Activated naive CD8-positive, alpha-beta T cell treated with anti-CD3 and anti-CD28 coated beads, Interleukin-2, amount 50 U/mL, for 16 hours (primary cell): ENCODE results near the gene PSG1.
"Not testable (repeated sequence)": the region's sequence is repeated elsewhere in the genome, so short reads cannot be mapped to it uniquely, and the experiment has no call there.

Source experiments
- DNase-seq: peaks from one replicate; pipeline ENCODE4 v3.0.0-alpha.2; 2020; ENCODE audit warnings: low read depth, low spot score

The PSG1 gene

DNA sequence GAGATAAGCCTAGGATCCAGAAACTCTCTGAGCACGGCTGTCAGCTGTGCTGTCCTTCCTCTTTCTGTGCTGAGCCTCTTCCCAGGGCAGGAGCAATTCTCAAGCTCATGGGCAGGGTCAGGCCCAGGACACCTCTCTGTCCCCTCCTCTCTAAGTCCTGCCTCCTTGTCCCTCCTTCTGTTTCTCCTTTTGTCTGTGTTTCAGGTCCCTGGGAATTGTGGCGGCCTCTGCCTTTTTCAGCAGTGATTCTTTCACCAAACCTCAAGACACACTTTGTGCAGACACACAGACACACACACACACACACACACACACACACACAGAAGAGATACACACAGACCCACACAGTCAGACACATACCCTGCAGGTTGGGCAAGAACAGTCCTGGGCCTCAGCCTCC, at the start of gene PSG1:
Gene PSG1, minus strand, starts transcription at position 101 of the 400 bp plus-strand sequence. CDS start 132 bp downstream, outside the sequence.
- DNase-seq, result no peak

DNA sequence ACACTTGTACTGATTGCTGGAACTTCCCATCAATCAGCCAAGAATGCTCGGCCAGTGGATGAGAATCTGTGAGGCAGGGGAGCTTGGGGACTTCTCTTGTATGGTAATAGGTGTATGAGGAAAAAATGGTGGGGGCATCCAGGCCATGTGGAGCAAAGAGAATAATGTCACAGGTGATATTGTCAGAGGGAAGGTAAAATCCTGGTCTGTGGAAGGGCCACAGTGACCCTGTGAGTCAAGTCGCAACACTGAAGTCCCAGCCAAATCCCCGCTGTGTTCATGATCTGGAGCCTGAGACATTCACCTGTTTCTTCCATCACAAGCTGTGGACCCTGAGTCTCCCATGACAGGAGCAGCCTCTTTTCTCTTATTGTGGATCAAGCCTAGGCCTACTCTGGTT, 49.4 kb upstream of the PSG1 start:
- no peak for DNase-seq

DNA sequence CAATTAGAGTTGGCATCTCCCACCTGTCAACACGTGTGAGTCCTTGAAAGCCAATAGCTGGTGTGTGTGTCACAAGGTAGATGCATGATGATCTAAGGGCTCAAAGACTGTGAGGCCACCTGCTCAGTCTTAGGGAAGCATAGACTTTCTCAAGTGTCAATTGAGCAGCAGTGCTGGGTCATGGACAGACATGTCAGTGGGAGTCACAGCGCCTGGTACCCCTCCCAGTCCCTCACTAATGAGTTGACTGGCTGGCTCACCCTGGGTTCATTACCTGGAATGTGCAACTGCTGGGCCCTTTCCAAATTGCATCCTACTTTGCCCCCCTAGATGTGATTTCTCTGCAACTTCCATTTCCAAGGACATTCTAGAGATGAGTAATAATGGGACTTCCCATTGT, 47.3 kb upstream of the PSG1 start:
- no peak for DNase-seq

DNA sequence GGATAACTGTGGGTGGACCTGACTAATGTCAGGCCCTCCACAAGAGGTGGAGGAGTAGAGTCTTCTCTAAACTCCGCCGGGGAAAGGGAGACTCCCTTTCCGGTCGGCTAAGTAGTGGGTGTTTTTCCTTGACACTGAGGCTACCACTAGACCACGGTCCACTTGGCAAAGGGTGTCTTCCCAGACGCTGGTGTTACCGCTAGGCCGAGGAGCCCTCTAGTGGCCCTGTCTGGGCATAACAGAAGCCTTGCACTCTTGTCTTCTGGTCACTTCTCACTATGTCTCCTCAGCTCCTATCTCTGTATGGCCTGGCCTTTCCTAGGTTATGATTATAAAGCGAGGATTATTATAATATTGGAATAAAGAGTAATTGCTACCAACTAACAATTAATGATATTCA, 43.6 kb upstream of the PSG1 start:
- DNase-seq, result not testable (repeated sequence)

DNA sequence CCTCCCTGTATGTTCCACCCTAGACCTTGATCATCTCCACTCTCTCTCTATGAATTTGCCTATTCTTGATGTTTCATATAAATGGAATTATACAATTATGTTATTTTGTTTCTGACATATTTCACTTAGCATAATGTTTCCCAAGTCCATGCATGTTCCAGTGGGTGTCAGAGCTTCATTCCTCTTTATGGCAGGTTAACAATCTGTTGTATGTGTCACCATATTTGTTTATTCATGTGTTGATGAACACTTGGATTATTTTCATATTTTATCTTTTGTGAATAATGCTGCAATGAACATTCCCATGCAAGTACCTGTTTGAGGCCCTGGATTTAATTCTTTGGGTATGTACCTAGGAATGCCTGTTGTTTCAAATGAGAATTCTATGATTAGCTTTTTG, 41.5 kb upstream of the PSG1 start:
- DNase-seq, result not testable (repeated sequence)

DNA sequence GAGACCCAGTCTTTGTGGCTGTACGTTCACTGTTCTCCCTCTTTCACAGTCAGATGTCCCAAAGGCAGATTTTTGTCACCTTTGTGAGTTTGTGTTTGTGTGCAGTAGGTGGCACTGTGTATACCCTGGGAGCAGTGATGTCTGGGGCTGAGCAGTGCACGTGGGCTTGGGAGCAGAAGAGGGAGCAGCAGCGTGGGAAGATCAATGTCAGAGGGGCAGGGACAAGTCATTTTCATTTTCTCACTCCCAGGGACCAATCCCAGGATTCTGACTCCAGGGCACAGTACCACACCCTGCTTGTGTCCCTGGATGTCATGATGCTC, 40.2 kb upstream of the PSG1 start:
- no peak for DNase-seq

DNA sequence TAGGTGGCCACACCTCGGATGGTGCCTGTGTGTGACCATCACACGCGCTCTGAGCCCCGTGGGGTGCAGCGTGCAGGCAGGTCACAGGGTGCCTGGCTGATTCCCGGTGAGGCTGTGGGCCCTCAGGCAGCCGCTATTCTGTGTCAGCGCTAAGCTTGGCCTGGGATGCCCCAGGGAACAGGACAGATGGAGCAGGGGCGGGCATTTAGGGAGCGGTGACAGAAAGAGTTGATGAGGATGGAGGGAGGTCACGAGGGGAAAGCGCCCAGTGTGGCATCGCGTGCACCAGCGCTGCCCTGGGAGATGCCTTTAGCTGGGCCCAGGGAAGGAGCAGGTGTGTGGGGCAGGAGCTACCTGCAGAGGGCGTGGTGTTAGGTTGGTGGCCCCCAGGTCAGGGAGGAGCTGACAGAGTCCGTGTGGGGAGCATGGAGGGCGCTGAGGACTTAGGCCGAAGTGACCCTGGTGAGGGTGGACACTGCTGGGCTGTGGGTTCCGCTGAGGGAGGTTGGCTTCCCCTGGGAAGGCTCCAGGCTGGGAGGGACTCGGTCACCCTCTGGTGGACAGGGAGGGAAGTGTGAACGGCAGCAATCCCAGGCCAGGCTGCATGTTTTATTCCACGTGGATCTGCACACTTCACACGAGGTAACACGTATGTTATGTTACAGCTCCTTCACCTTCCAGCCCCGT, 39.7 kb upstream of the PSG1 start:
- not testable (repeated sequence) for DNase-seq

DNA sequence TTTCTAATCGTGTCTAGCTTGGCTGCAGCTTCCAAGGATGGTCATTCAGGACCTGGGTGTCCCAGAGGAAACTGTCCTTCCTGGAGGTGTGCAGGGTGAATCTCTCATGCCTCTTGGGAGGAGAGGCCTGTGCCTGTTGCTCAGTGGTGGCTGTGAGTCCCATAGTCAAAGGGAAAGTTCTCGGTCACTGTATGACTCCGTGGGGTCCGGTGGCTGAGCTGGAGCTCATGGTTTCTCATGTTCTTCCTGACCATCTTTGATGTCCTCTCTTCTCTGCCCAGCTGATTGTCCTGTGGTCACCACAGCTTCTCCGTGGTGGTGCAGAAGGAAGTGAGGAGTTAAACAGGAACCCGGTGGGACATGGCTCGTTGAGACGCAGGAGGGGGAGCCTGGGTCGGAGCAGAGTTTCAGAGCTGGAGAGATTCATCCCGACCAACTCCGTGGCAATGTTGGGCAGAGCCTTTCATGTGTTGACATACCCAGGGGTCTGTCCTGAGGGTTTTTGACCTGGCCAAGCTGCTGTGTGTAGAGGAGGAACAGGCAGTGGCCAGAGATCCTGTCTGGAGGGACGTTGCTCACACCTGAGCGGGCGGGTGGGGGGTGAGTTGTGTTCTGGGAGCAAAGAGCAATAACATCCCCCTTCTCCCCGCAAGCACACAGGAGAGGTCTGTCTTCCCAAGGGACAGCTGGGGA, 39.0 kb upstream of the PSG1 start:
- not testable (repeated sequence) for DNase-seq

DNA sequence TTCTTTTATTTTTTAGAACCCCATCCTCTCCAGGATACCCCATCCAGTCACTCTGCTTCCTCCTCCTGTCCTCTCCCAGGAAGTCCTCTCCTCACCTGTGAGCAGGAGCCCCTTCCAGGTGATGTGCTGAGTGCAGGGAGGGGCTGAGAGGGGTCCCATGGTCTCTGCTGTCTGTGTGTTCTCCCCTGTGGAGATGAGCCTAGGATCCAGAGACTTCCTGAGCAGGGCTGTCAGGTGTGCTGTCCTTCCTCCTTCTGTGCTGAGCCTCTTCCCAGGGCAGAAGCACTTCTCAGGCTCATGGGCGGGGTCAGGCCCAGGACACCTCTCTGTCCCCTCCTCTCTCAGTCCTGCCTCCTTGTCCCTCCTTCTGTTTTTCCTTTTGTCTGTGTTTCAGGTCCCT, 38.1 kb upstream of the PSG1 start, which contains the start of gene PSG6:
Gene PSG6, minus strand, starts transcription at position 261 of the 400 bp plus-strand sequence. Its CDS starts 102 bp downstream, at position 159.
- DNase-seq, result not testable (repeated sequence)

DNA sequence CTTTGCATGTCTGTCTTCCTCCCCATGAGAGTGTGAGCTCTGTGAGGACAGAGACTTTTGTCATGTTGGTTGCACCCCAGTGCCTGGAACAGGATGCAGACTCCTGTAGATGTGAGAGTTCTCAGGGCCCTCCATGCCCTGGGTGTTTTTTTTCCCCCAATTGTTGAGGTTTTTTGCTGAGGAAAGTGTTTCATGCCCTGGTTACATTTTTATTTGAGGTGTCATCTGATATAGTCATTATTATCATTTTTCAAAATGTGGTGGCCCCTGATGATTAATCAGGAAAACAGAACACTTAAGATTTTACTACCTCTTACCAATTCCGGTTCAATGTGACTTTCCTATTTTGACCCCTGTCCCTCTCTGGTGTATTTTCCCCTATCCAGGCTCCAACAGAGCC, 37.4 kb upstream of the PSG1 start:
- not testable (repeated sequence) for DNase-seq

DNA sequence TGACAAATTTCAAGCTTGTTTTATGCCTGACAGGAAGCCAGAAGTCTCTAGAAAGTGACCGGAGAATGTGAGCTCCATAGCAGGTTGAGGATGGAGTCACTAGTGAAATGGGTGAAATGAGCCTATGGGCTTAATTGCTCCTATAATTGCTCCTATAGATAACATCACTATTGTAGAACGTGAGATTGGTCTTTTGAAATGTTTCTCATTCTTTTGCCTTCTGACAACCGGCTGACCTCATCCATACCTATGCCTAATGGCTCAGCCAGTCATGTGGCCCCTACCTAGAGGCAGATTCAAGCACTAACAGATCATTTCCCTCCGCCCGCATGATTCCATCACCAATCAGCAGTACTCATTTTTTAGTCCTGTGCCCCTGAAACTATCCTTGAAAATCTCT, 34.0 kb upstream of the PSG1 start:
- DNase-seq, result not testable (repeated sequence)

DNA sequence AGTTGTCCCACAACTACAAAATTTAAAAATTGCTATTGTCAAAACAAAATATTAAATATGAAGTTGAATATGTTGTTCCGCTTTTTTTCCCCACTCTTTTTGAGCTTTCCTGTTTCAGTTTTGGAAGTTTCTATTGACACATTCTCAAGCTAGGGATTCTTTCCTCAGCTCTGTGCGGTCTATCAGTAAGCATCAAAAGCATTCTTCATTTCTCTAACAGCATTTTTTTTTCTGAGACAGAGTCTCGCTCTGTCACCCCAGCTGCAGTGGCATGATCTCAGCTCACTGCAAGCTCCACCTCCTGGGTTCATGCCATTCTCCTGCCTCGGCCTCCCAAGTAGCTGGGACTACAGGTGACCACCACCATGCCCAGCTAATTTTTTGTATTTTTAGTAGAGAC, 33.4 kb upstream of the PSG1 start:
- not testable (repeated sequence) for DNase-seq

DNA sequence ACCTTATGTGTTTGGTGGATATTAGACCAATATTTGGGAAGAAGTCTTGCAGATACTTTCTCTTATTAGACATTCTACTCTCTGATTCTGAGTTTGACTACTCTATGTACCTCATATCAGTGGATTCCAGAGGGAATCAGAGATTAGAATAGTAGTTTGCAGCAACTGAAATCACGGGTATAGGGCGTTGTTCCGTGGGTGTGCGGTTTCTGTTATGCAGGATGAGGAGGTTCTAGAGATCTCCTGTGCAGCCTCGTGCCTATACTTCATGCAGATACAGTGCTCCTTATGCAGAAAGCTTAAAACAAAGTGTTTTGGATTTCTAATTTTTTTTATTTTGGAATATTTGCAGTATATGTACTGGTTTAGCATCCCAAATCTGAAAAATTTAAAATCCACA, 32.2 kb upstream of the PSG1 start:
- DNase-seq, result not testable (repeated sequence)

DNA sequence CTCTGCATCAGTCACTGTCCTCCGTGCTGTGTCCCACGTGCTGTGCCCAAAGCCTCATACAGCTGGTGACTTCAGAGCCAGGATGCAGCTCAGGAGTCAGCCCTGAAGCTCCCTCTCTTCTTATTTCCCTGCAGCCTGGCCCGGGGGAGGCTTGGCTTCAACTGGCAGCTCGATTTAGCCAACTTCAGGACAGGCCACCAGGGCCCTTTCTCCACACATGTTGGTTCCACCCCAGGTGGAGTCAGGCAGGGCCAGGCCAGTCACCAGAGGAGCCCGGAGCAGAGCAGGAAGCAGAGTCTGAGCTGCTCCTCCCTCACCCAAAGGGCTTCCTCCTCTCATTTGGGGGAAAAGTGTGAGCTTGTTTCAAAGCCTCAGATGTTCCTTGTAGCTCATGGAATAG, 26.6 kb upstream of the PSG1 start:
- DNase-seq, result not testable (repeated sequence)

DNA sequence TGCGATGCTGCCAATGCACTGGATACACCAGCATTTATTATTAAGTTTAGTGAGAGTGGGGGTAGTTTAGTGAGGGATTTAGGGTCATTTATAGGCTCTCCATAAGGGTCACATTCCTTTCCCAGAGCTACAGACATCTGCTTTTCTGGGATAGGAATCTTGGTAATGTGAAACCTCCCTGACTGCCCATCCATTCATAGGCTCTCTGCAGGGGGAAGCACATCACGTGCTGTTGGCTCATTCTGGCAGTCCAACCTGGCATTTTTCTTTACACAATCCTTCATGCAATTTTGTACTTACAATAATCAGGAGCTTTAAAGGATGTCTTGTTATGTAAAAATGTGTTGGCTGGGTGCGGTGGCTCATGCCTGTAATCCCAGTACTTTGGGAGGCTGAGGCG, 21.0 kb upstream of the PSG1 start:
- DNase-seq, result not testable (repeated sequence)

DNA sequence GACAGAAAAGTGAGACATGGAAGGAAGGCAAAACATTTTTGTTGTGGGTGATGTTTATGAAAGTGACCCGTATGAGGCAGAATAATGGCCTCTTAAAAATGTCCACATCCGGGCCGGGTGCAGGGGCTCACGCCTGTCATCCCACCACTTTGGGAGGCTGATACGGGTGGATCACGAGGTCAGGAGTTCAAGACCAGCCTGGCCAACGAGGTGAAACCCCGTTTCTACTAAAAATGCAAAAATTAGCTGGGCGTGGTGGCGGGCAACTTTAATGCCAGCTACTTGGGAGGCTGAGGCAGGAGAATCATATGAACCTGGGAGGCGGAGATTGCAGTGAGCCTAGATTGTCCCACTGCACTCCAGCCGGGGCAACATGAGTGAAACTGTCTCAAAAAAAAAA, 20.2 kb upstream of the PSG1 start:
- not testable (repeated sequence) for DNase-seq

DNA sequence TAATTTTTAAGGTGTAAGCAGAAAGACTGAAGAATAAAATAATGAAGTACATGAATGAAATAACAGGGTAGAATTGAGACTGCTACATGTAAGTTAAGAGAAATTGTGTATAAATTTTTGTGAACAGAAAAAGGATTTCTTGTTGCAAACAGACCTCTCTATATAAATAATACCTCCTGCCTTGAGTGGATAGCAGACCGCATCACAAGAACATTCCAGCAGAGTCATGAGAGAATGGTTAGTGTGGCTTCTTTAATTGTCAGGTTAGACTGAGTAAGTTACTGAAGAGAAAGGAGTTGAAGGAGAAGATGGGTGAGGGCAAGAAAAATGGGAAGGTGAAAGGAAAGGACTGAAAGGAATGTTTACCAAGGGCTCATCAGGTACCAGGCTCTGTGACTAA, 19.6 kb upstream of the PSG1 start:
- not testable (repeated sequence) for DNase-seq

DNA sequence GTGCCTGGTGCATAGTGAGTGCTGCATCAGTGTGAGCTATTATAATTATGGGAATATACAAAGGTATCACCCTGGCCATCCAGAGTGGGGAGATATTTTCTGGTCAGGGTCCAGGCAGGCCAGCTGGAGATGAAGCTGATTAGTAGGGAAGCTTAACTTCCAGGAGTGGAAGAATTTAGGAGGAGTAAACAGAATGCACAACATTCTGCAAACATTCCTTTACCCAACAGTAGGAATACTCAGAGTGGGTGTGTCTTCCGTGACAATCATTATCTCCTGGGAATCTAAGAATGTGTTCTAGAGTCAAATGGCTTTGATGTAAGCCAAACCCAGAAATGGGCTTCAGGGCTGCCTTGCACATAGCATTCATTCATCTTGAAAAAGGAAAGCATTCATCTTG, 19.1 kb upstream of the PSG1 start:
- not testable (repeated sequence) for DNase-seq

DNA sequence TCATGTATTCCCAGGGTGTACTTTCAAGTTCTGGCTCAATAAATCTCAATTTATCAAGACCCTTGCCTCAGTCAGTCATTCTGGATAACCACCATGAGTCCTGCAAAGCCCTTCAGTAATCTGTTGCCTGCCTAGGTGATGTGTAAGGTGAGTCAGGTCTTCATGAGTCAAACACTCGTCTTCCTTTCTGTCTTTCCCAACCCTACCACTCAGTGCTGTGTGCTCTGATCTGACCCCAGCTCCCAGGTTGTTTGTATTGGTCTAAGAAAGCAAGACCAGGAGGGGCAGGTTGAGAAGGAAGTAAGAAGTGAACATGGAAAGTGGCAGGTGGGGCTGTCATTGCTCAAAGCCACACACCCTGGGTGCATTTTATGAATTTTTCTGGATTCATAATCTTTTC, 18.2 kb upstream of the PSG1 start:
- DNase-seq, result not testable (repeated sequence)

DNA sequence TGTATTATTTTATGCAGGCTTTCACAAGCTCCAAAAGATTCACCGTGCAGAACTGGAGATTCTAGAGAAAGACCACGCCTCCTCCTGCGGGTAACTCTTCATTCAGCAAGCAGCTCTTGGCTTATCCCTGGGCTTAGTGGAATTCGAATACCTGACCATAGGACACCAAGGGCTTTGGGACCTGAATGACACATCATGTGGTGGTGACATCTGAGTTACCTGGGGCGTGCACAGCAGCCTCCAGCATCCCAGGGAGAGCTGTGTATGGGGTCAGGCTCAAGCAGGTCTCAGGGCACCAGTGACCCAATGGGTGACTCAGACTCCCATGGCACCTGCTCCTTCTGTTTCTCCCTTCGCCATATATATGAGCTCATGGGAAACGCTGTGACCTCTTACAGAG, 10.9 kb upstream of the PSG1 start:
- DNase-seq, result not testable (repeated sequence)

DNA sequence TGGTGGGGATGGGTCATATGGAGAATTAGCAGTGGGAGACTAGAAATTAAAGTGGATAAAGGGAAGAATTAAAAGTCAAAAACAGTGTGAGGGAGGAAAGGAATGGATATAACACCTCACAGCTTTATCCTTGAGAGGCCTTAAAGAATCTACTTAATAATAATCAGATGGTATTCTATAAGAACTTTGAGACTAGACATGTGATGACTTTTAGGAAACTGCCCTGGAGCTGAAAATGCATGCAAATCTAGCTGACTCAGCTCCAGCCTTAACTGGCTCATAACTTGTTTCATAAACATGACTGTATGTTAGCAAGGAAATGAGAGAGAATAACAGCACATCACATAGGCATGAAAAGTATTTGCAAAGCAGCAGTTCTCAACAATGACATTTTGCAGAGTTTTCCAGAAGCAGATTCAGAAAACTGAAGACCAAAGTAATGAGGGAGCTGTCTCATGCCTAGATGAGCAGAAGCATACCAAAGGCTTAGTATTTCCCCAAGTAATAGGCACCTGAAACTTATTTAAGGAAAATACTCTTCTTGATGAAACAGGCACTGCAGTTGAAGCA, 8.4 kb upstream of the PSG1 start:
- not testable (repeated sequence) for DNase-seq

DNA sequence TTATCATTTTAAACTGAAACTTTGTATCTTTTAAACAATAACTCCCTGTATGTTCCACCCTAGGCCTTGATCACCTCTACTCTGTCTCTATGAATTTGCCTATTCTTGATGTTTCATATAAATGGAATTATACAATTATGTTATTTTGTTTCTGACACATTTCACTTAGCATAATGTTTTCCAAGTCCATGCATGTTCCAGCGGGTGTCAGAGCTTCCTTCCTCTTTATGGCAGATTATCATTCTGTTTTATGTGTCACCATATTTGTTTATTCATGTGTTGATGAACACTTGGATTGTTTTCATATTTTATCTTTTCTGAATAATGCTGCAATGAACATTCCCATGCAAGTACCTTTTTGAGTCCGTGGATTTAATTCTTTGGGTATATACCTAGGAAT, 3.2 kb upstream of the PSG1 start:
- DNase-seq, result not testable (repeated sequence)

DNA sequence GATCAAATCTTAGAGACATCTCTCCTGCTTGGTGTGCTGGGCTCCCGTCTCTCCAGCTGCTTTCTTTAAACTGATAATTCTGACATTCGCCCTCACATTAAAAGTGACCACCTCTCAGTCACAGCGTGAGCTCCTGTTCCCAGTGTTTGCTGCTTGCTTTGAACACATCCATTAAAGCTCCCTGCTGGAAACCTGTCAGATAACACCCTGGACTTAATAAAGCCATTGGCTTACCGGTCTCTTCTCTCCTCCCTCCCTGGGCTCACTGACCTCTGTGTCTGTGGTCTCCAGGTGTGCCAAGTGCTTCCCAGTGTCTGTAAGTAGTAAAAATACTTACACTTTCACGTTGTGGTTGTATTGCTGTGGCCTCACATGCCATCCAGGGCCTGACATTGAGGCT, 2.5 kb upstream of the PSG1 start:
- DNase-seq, result not testable (repeated sequence)
